ENCODE results near the gene RNF41.

The RNF41 gene

DNA sequence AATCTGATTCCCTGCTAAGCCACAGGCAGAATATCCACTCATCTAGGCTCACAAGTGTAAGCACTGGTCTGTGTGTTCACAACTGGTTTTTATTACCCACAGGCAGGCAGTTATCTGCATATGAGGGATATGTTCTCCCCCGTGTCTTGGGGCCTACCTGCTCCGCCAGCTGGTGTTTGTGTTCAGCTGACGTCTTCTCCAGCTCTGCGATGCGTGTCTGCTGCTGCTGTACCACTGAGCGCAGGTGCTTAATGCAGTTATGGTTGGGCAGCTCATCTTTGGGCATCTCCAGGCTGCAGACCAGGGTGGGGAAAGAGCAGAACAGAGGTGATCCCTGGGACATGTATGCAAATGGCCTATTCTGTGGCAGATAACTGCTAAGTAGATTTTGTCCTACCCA is 13.7 kb downstream of the RNF41 start:
- no peak for DNase-seq (ENCODE audit: low spot score)

DNA sequence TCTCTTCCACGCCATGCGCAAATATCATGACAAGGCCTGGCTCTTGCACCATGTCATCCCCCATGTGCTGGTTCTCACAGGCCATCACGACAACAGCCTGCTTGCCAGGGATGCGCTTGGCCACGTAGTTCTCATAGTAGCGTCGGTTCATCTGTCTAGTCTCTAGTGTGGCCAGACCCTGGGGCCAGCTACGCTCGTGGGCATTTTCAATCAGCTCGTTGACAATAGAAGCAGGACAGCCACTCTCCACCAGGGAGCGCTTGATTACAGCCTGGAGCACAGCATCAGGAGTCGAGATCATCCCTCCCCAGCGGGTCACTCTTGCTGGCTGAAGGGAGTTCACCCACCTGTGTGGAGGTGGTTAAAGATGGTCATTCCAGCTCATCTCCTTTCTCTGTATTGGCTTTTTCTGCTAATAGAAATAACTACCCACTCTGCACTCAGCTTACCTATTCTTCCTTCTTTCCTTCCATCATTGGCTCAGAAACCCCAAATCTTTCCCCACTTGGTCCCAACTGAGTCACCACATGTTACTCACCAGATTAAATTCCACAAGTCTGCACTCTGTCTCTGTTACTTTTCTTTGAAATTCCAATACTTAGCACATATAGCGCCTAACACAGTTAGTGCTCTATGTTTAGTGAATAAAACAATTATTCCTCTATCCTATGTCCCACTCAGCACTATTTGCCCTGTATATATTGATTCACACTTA is 15.1 kb downstream of the RNF41 start:
- DNase-seq (ENCODE audit: low spot score): peak; percentile 62

- DNase-seq (ENCODE audit: low spot score): no peak
Observed at GRCh38 chr12:56205445-56205844, 16.3 kb downstream of the RNF41 start.

DNA sequence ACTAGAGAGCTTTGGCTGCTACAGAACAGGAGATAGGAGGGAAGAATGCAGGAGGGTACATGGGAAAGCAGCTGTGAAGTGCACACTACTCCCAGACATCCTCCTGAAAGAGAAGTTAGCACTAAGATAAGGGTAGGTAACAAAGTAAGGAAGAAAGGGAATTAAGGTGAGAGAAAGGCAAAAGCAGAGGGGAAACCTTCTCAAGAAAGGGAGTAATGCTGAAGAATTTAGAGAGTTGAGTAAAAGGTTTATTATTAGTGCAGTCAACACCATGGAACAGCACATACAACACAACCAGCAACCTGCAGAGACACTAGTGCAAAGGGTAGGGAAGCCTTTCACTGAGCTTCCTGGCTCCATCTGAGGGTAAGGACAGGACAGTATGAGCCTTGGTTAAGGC is 17.4 kb downstream of the RNF41 start:
- no peak for DNase-seq (ENCODE audit: low spot score)

DNA sequence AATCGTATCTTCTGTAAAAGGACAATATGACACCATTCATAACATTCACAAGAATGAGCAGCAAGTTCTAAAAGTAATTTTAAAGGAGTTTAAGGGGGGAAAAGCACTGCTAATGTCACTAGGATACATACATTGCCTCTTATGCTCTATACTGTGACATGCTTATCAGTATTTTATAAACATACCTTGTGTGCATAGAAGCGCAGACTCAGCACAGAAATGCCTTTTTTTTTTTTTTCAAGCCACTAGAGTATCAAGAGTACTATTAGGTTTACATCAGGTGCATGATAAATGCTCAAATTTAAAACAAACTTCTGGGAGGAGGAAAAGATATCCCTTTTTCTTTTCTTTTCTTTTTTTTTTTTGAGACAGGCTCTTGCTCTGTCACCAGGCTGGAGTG is 18.9 kb downstream of the RNF41 start:
- no peak for DNase-seq (ENCODE audit: low spot score)

GRCh38 chr12:56202366-56202765 is 19.4 kb downstream of the RNF41 start:
- DNase-seq (ENCODE audit: low spot score): no peak

DNA sequence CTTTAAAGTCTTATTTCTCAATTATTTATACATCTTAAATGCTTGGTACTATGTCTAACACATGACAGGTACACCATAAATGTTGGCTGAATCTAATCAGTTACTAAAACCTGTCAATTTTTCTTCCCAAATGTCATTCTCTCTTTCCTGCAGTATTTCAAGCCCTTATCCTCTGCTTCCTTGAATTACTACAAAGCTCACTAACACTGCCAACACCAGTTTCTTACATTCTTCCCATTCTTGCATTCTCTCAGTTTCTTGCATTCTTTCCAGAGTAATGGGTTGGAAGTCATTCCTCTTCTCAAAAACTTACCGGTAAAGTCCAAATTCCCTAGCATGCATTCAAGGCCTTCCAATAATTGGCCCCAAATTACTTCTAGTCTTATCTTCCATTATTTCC is 22.9 kb downstream of the RNF41 start:
- no peak for DNase-seq (ENCODE audit: low spot score)

DNA sequence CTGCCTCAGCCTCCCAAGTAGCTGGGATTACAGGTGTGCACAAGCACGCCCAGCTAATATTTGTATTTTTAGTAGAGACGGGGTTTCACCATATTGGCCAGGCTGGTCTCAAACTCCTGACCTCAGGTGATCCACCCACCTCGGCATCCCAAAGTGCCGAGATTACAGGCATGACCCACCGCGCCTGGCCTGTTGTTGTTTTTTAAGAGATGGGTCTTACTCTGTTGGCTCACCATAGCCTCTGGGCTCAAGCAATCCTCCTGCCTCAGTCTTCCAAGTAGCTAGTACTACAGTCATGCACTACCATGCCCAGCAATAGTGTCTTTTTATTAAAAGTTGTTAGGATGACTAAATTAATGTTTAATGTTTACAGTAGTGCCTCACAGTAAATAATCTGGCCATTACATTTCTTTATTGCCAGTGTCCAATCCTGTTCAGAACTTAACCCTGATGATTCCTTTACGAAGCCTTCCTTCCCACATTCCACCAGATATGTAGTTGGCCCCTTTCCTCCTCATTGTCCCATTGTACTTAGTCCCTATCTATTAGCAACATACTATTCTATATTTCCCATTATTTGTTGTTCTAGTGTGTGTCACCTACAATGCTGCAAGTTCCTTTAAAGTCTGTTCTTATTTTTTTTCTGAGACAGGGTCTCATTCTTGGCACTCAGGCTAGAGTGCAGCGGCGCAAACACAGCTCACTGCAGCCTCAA is 23.6 kb downstream of the RNF41 start:
- DNase-seq (ENCODE audit: low spot score): no peak

GRCh38 chr12:56196818-56197550 is 24.7 kb downstream of the RNF41 start:
- DNase-seq (ENCODE audit: low spot score): peak; percentile 78

GRCh38 chr12:56193025-56193578 is 28.6 kb downstream of the RNF41 start:
- peak; percentile 66 for DNase-seq (ENCODE audit: low spot score)

- no peak for DNase-seq (ENCODE audit: low spot score)
Observed at GRCh38 chr12:56192582-56192981, 29.1 kb downstream of the RNF41 start.

GRCh38 chr12:56190695-56191155 is 31.0 kb downstream of the RNF41 start:
- no peak for DNase-seq (ENCODE audit: low spot score)

- peak; percentile 71 for DNase-seq (ENCODE audit: low spot score)
Observed at GRCh38 chr12:56189918-56190694, 31.6 kb downstream of the RNF41 start.

GRCh38 chr12:56189099-56189917 is 32.4 kb downstream of the RNF41 start, which contains the start of gene SMARCC2:
Gene SMARCC2 (minus strand): TSS chr12:56189483. CDS start chr12:56189461, 22 bp downstream.
- peak; percentile 97 for DNase-seq (ENCODE audit: low spot score)

DNA sequence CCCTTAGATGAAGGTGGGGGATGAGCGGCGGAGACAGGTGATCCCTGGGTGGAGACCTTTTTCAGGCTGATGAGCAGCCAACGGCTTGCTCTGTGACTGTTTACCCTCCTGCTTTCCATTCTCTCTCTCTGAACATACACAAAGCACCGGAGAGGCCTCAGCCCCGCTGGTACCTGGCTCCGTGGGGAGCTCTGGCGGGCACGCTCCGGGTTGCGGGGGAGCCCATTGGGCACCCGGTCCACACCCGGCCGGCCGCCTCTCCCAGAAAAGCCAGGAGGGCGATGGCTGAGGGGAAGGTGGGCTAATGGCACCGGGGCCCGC is 33.0 kb downstream of the RNF41 start:
- peak; percentile 24 for DNase-seq (ENCODE audit: low spot score)

DNA sequence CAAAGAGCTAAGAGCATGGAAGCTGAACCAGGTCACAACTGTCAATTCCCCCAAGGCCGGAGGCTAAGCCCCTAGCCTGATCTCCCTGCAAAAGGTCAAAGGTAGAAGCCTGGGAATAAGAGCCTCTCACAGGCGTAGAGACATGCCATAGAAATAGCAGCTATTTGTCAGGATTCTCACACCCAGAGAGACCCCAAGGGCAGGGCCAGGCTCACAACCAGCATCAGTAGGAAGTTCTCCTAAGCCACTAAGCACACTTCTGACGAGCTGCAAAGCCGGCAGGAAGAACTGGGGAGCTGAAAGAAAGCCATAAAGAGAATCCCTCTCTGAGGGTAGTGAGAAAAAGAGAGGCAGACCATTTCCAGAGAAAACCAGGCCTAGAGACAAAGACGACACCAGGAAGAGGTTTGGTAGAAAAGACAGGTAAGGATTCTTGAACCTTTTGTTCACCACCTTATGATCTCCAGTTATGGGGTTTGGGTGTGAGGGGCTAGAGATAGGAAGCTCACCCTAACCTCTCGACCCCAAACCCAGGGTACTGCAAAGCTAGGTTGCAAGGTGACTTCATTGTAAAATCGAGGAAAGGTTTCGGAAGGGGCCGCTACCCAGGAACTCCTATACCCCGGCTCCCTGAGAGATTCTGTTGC is 33.5 kb downstream of the RNF41 start:
- no peak for DNase-seq (ENCODE audit: low spot score)

DNA sequence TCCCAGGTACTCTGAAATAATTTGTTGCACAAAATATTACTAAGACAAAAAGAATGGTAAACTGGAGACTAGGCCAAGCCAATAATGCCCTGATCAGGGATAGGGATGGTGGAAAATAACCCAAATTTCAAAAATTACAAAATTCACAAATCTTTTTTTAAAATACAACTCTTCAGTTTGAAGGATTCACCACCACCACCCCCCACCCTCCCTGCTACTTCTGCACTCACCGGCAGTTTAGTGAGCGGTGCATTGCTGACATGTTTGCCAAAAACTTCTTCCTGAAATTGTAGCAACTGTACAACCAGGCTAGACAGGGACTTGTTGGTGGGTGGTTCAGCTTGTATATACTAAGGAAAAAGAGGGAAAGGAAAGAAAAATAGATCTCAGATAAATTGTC is 34.8 kb downstream of the RNF41 start:
- DNase-seq (ENCODE audit: low spot score): no peak

DNA sequence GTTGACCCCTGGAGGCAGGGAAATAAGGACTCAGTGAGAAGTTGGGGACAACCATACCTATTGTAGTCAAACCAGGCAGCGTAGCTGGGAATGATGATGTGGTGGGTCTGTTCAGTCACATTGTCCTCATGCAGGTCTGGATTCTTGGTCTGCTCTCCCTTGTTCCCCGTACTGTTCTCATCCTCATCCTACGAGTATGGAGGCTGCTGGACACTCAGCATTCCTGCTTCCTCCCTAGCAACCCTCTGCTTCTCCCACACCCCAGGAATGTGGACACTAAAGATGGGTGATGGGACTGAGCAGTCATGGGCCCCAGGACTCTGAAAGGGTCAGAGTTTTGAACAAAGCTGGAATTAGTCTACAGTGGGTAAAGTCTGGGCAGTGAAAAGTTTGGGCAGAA is 43.4 kb downstream of the RNF41 start:
- DNase-seq (ENCODE audit: low spot score): no peak

- DNase-seq (ENCODE audit: low spot score): no peak
Observed at GRCh38 chr12:56172839-56173238, 48.9 kb downstream of the RNF41 start.

DNA sequence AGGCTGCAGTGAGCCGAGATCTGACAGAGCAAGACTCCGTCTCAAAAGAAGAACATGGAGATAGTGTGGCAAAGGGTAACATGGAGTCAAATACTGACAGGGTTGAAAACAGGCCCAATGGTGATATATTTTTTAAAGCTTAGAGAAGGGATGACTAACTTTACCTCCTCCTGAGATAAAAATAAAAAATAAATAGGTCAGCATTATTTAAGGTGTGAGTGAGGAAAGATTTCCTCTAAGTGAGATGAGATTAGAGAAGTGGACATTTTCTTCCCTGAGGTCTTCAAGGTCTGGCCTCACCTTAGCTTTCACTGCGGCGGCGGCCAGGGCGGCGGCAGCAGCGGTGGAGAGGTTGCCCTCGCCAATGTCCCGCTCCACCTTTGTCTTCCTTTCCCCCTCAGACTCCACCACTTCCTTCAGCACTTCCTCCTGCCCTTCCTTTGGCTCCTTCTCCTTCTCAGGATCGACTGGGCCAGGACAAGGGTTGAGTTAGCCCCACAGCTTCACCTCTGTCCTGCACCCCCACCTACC is 52.4 kb downstream of the RNF41 start:
- DNase-seq (ENCODE audit: low spot score): no peak
